Caco-2 (cell line): ENCODE measurements around the gene RGS17. TPM values are rescaled to one million over a fixed set of nuclear protein-coding genes. Genes with fewer than 3 reads are reported as not detected.

Source experiments
- BruUV-seq: library from RNA; stranded (reverse); fragments of 400-500 nt; replicated peaks from 2 replicates; lab custom pipeline; 2021; lab: Mats Ljungman, UMichigan
- CTCF ChIA-PET: fragments of 300-600 bp; sonication (Branson Sonifier 250); formaldehyde crosslinking; loops from one replicate; lab custom pipeline; 2022; ENCODE audit warnings: antibody characterized with exemption; lab: Charles Lee
- POLR2A ChIA-PET: fragments of 300-600 bp; sonication (Branson Sonifier 250); formaldehyde crosslinking; loops from one replicate; lab custom pipeline; 2022; ENCODE audit warnings: antibody characterized with exemption; lab: Charles Lee
- DNase-seq, 2 experiments: peaks; one replicate each; pipeline versions ENCODE4 v3.0.0 to v3.0.0-alpha.2; 2020 to 2022
- H3K27me3 ChIP-seq: replicated peaks from 2 replicates; pipeline ENCODE4 v1.6.0; 2011; ENCODE audit warnings: low read length; ENCODE audit not compliant: control insufficient read depth, insufficient read depth
- H3K36me3 ChIP-seq: 2 replicates; pipeline ENCODE4 v1.5.1; 2011; ENCODE audit warnings: low read length; ENCODE audit not compliant: control insufficient read depth, insufficient read depth
- H3K4me1 ChIP-seq: fragments of 250-450 bp; sonication (Bioruptor Pico); 2 replicates; pipeline ENCODE4 v1.5.1; 2020; ENCODE audit warnings: mild to moderate bottlenecking
- H3K4me3 ChIP-seq: 2 replicates; pipeline ENCODE4 v1.5.1; 2011; ENCODE audit warnings: low read depth, mild to moderate bottlenecking, control low read depth, low read length
- H3K9me3 ChIP-seq: fragments of 250-450 bp; sonication (Bioruptor Pico); 2 replicates; pipeline ENCODE4 v1.5.1; 2020; ENCODE audit warnings: mild to moderate bottlenecking, moderate library complexity
- H3K27ac Mint-ChIP-seq: one replicate; pipeline ENCODE4 v1.8.0; 2022; ENCODE audit warnings: mixed read lengths; ENCODE audit not compliant: unreplicated experiment
- H3K27me3 Mint-ChIP-seq: one replicate; pipeline ENCODE4 v1.8.0; 2022; ENCODE audit warnings: mixed read lengths; ENCODE audit not compliant: insufficient read depth, unreplicated experiment
- H3K36me3 Mint-ChIP-seq: one replicate; pipeline ENCODE4 v1.8.0; 2022; ENCODE audit warnings: mild to moderate bottlenecking, mixed read lengths; ENCODE audit not compliant: insufficient read depth, unreplicated experiment
- H3K4me1 Mint-ChIP-seq: one replicate; pipeline ENCODE4 v1.8.0; 2022; ENCODE audit warnings: low read depth, mixed read lengths; ENCODE audit not compliant: unreplicated experiment
- H3K4me3 Mint-ChIP-seq: one replicate; pipeline ENCODE4 v1.8.0; 2022; ENCODE audit warnings: mild to moderate bottlenecking, moderate library complexity, mixed read lengths; ENCODE audit not compliant: unreplicated experiment
- H3K9me3 Mint-ChIP-seq: one replicate; pipeline ENCODE4 v1.8.0; 2022; ENCODE audit warnings: mixed read lengths; ENCODE audit not compliant: unreplicated experiment
- CTCF ChIP-seq, 2 experiments: fragments of 200-600 bp in 1 of 2; IDR thresholded peaks; 1 replicate in 1 of 2; 2 replicates in 1 of 2; pipeline versions ENCODE4 v1.5.1 to v1.8.0; 2011 to 2022; ENCODE audit warnings: antibody characterized with exemption in 1 of 2, control low read depth in 1 of 2, inconsistent platforms in 1 of 2, low read depth in 1 of 2, low read length in 1 of 2, mild to moderate bottlenecking in 1 of 2, moderate library complexity in 1 of 2; ENCODE audit not compliant: insufficient read depth in 1 of 2, severe bottlenecking in 1 of 2, unreplicated experiment in 1 of 2
- intact Hi-C: fragments of 100-400 bp; cut with micrococcal nuclease; formaldehyde crosslinking; loops from one replicate; pipeline ENCODE4 v1.10.0; 2022; ENCODE audit not compliant: unreplicated experiment
- total RNA-seq: library from RNA; stranded (reverse); gene quantifications from 2 replicates; pipeline ENCODE4 v1.2.3, GENCODE V29; 2022

Gene RGS17
- total RNA-seq, 1 experiment from 2014 or later, result not detected

GRCh38 chr6:152981989-152982903 lies 148.8 kb downstream of the RGS17 start:
- DNase-seq, result peak; percentile 38 to 41
- Histone ChIP-seq H3K4me1 (peaks cover 15% of the 10 kb centered on the region), H3K27me3 (no peaks in the 10 kb centered on the region), H3K9me3 (no peaks in the 10 kb centered on the region), H3K36me3 (no peaks in the 10 kb centered on the region), H3K4me3 (peak overlapping the region; percentile 99)
- H3K4me1 Mint-ChIP-seq, result peaks cover 20% of the 10 kb centered on the region
- BruUV-seq, result no TSS peak
- intact Hi-C loops, result loop anchor here (2.0 kb wide), 2 partner anchors 21 to 43 kb away; partner anchors contain the start of gene MTRF1L
- H3K4me3 Mint-ChIP-seq, result peak overlapping the region; percentile 78
- H3K9me3 Mint-ChIP-seq, result no peaks in the 10 kb centered on the region
- ChIA-PET POLR2A (interaction anchor here (0.5 to 1.3 kb wide), 6 partner anchors 15 to 1597 kb away, joined by 3 to 6 read pairs (median 4); partner anchors contain the start of gene MTRF1L), CTCF (interaction anchor here (1.0 to 1.5 kb wide), 2 partner anchors 28 to 34 kb away, joined by 3 to 7 read pairs; no protein-coding TSS in a partner anchor)
- H3K27ac Mint-ChIP-seq, result peak overlapping the region; percentile 92
- H3K36me3 Mint-ChIP-seq, result peaks cover 61% of the 10 kb centered on the region
- H3K27me3 Mint-ChIP-seq, result no peaks in the 10 kb centered on the region
- no peak for TF ChIP-seq CTCF (IDR thresholded peaks at IDR 0.05; ENCODE audit: insufficient read depth in 1 of 2, low read depth in 1 of 2, low read length in 1 of 2, severe bottlenecking in 1 of 2, unreplicated experiment in 1 of 2)

DNA sequence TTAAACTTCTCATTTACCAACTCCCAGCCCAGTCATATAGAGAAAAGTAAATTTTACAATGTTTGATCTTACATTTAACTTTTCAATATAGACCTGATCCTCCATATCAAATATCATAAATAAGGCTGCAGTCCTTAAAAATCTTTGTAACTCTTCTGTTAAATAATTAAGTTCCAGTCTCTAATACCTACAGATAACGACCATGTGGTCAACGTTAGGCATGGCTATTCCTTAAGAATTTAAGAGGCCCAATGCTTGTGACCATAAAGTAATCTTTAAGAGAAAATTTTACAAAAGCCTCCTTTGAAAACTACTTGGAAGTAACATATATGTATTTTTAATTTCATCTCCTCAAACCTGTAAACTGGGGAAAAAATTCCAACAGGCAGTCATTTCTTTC lies 149.9 kb downstream of the RGS17 start:
- no peaks in the 10 kb centered on the region for H3K27me3 Mint-ChIP-seq
- Histone ChIP-seq H3K36me3 (no peaks in the 10 kb centered on the region), H3K27me3 (no peaks in the 10 kb centered on the region), H3K4me1 (peaks cover 15% of the 10 kb centered on the region), H3K4me3 (peak overlapping the region; percentile 99), H3K9me3 (no peaks in the 10 kb centered on the region)
- H3K4me3 Mint-ChIP-seq, result peak overlapping the region; percentile 78
- intact Hi-C loops, result no loop called here
- TF ChIP-seq CTCF (IDR thresholded peaks at IDR 0.05; ENCODE audit: insufficient read depth in 1 of 2, low read depth in 1 of 2, low read length in 1 of 2, severe bottlenecking in 1 of 2, unreplicated experiment in 1 of 2), result no peak
- H3K36me3 Mint-ChIP-seq, result peaks cover 62% of the 10 kb centered on the region
- H3K9me3 Mint-ChIP-seq, result no peaks in the 10 kb centered on the region
- H3K4me1 Mint-ChIP-seq, result peaks cover 20% of the 10 kb centered on the region
- H3K27ac Mint-ChIP-seq, result no peak overlapping the region
- DNase-seq, result no peak
- POLR2A ChIA-PET, result no interaction called here
- TSS peak; percentile 50 for BruUV-seq
- CTCF ChIA-PET, result no interaction called here

DNA sequence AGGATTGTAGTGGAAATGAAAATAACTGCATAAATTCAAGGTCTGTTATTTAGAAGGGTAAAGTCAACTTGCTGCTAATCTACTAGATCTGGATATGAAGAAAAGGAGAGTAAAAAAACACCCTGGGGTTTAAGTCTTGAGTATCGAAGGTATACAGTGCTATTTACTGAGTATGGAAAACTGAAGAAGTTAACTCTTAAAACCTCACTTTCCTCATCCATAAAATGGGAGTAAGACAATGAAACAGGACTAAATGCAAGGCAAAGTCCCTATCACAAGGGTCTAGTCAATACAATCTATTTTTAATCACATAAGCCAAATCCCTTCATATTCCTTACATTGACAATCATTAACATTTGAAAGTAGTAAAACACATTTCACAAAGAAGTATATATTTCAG lies 150.4 kb downstream of the RGS17 start:
- intact Hi-C loops, result no loop called here
- Mint-ChIP-seq H3K27me3 (no peaks in the 10 kb centered on the region), H3K9me3 (no peaks in the 10 kb centered on the region), H3K36me3 (peaks cover 62% of the 10 kb centered on the region), H3K4me1 (peaks cover 20% of the 10 kb centered on the region), H3K4me3 (peak overlapping the region; percentile 78), H3K27ac (no peak overlapping the region)
- ChIA-PET POLR2A (no interaction called here), CTCF (no interaction called here)
- DNase-seq, result no peak
- BruUV-seq, result no TSS peak
- no peak for TF ChIP-seq CTCF (IDR thresholded peaks at IDR 0.05; ENCODE audit: insufficient read depth in 1 of 2, low read depth in 1 of 2, low read length in 1 of 2, severe bottlenecking in 1 of 2, unreplicated experiment in 1 of 2)
- H3K36me3 ChIP-seq, result no peaks in the 10 kb centered on the region
- no peaks in the 10 kb centered on the region for H3K9me3 ChIP-seq
- no peaks in the 10 kb centered on the region for H3K27me3 ChIP-seq
- H3K4me1 ChIP-seq, result peaks cover 15% of the 10 kb centered on the region
- no peak overlapping the region for H3K4me3 ChIP-seq
